AG10803 (cell line): ENCODE data around the gene LMBRD1.

ENCODE experiments used
- DNase-seq: peaks from one replicate; pipeline ENCODE4 v3.0.0; 2010; ENCODE audit warnings: low read depth
- H3K4me3 ChIP-seq: 2 replicates; pipeline ENCODE4 v1.5.1; 2011; ENCODE audit warnings: mild to moderate bottlenecking, low read length, control low read depth
- TF ChIP-seq, protein P1 (sequence below): conservative IDR thresholded peaks from 2 replicates; pipeline ENCODE4 v1.5.1; 2011; ENCODE audit warnings: mild to moderate bottlenecking, low read length, control low read depth, inconsistent platforms

The LMBRD1 gene

DNA sequence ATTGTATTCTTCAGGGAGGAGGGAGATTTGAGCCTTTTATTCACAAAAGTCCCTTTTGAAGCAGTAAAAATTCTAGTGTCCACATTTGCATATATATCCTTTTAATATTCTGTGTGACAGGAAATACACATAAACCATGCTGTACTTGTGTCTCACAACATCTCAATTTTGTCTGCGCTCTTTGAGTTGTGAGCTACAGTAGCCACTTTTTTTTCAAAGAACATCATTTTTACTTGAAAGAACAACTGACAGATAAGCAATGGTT is 21.3 kb downstream of the LMBRD1 start:
- TF ChIP-seq, protein P1, sequence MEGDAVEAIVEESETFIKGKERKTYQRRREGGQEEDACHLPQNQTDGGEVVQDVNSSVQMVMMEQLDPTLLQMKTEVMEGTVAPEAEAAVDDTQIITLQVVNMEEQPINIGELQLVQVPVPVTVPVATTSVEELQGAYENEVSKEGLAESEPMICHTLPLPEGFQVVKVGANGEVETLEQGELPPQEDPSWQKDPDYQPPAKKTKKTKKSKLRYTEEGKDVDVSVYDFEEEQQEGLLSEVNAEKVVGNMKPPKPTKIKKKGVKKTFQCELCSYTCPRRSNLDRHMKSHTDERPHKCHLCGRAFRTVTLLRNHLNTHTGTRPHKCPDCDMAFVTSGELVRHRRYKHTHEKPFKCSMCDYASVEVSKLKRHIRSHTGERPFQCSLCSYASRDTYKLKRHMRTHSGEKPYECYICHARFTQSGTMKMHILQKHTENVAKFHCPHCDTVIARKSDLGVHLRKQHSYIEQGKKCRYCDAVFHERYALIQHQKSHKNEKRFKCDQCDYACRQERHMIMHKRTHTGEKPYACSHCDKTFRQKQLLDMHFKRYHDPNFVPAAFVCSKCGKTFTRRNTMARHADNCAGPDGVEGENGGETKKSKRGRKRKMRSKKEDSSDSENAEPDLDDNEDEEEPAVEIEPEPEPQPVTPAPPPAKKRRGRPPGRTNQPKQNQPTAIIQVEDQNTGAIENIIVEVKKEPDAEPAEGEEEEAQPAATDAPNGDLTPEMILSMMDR = no peak
- DNase-seq = no peak

DNA sequence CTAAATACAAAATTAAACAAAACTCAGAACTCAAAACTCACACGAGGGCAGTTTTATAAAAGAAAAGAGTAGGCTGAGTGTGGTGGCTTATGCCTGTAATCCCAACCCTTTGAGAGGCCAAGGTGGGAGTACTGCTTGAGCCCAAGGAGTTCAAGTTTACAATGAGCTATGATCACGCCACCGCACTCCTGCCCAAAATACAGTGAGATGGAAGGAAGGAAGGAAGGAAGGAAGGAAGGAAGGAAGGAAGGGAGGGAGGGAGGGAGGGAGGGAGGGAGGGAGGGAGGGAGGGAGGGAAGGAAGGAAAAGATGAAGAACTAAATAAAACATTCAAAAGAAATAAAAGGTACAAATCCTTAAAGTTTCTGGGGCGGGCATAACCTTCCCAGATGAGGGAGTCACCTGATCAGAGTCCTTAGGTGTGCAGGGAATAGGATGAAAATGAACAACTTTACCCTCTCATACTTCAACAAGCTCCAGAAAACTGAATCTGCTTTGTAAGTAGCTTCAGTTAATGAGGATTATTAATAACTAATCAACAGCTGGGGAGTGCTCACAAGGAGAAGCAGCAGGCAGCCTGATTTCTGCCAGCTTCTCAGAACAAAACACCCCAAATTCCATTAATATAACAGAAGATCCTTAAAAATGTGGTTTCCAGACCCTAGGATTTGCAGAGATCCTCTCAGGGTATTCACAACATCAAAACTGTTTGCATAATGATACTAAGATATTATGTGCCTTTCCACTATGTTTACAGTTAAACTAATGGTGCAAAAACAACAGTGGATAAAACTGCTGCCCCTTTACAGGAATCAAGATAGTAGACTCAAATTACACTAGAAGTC is 21.8 kb downstream of the LMBRD1 start:
- H3K4me3 ChIP-seq = no peak overlapping the region
- DNase-seq = no peak
- TF ChIP-seq, protein P1 = no peak

More for the DNA sequence above, 21.3 kb downstream of the LMBRD1 start:
- no peak overlapping the region for H3K4me3 ChIP-seq

DNA sequence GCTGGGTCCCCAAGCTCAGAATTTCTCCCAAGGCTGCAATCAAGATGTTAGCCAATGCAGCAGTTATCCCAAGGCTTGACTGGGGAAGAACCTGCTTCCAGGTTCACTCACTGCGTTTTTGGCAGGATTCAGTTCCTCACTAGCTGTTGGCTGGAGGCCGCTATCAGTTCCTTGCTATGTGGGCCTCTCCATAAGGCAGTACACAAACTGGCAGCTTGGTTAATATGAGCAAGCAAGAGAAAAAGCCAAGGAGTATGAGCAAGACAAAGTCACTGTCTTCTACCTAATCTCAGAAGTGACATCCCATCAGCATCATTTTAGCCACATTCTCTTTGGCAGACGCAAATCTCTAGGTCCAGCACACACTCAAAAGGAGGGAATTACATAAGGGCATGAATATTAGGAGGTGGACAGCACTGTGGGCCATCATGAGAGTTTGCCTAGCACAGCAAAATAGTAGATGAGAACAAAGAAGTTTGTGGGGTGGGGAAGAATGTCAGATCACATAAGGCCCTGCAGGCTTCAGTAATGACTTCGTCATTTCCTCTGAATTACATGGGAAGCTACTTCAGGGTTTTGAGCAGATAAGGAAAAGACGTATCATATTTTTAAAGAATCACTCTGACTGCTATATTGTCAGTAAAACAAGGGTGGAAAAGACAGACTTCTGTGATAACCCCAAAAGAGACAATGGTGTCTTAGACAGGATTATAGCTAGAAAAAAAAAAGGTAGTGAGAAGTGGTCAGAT is 25.5 kb downstream of the LMBRD1 start:
- TF ChIP-seq, protein P1 = no peak
- no peak overlapping the region for H3K4me3 ChIP-seq
- no peak for DNase-seq

DNA sequence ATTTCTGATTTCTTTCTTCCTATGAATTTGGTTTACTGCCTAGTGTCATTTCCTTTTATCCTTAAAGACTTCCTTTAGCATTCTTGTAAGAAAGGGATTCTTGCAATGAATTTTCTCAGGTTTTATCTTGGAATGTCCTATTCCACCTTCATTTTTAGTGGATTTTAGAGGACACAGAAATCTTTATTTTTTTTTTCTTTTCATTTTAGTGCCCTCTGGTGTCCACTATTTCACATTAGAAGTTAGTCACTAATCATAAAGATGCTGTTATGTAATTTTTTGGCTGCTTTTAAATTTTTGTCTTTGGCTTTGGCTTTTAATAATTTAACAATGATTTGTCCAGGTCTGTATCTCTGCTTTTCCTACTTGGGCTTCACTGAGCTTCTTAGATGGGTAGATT is 28.1 kb downstream of the LMBRD1 start:
- peak; percentile 3 for DNase-seq

DNA sequence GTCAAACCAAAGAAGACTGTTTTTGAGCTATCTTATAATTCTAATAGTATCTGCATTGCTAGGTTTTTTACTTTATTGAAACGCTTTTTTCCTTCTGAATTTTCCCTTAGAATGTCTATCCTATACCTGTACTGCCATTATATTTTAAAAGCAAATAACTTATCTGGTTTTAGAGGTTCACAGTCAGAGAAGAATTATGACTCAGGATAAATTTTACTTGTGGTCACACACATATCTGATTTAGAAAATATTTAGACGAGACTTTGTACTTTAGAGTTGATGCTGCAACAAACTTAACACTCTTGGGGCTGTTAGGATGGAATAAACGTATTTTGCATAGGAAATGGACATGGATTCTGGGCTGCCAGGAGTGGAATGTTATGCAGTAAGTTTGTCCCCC is 33.0 kb downstream of the LMBRD1 start:
- TF ChIP-seq, protein P1 = no peak

More for the DNA sequence above, 28.1 kb downstream of the LMBRD1 start:
- TF ChIP-seq, protein P1 = peak; percentile 38
- H3K4me3 ChIP-seq = no peak overlapping the region

DNA sequence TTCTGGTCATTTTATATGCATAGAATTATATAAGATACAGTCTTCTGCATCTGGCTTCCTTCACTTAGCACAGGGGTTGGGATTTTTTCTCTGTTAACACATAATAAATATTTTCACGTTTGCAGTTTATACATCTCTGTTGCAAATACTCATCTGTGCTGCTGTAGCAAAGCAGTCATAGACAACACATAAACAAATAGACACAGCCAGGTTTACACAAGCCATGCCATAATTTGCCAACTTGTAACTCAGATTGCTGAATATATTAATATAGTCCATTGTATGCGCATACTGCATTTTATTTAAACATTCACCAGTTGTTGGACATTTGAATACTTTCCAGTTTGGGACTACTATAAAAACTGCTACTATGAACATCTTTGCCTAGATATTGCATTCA is 35.0 kb downstream of the LMBRD1 start:
- H3K4me3 ChIP-seq = no peak overlapping the region
- no peak for DNase-seq
- TF ChIP-seq, protein P1 = no peak

More for the DNA sequence above, 33.0 kb downstream of the LMBRD1 start:
- DNase-seq = no peak
- no peak overlapping the region for H3K4me3 ChIP-seq

DNA sequence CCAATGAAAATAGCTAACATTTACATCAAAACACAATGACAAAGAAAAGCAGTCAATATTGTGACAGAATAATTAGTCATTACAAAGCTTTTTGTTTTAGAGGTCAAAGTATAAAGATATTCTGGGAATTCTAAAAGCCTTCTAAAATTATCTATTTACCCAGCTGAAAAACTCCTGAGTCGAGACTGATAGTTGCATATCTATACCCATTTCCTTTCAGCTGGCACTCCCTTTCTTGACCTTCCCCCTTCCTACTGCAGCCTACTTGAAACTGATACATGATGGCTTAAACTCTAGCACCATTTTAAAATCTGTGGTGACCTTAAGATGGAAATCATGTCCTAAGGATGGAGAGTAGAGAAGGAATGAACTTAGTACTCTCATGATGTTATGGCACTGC is 38.6 kb downstream of the LMBRD1 start:
- no peak overlapping the region for H3K4me3 ChIP-seq
- no peak for DNase-seq
- TF ChIP-seq, protein P1 = no peak
